Measurements from ENCODE around the gene DCST1. TPM values are rescaled to one million over a fixed set of nuclear protein-coding genes. Genes with fewer than 3 reads are reported as not detected.
"Not testable (repeated sequence)": the region's sequence is repeated elsewhere in the genome, so short reads cannot be mapped to it uniquely, and the experiment has no call there.

The DCST1 gene
- total RNA-seq, result not detected
- long read RNA-seq, result 0 reads

- no peak for DNase-seq (ENCODE audit: low spot score)
Observed at GRCh38 chr1:155033524-155033923, at the start of gene DCST1, which contains the start of gene DCST2. Gene DCST1 (plus strand): TSS chr1:155033824. CDS start chr1:155034037, 213 bp downstream. Gene DCST2 (minus strand): TSS chr1:155033781. CDS start chr1:155033701, 80 bp downstream.

GRCh38 chr1:154986736-154987135, 46.9 kb upstream of the DCST1 start:
- not testable (repeated sequence) for DNase-seq (ENCODE audit: low spot score)

GRCh38 chr1:154987326-154987725, 46.3 kb upstream of the DCST1 start:
- no peak for DNase-seq (ENCODE audit: low spot score)

- no peak for DNase-seq (ENCODE audit: low spot score)
Observed at GRCh38 chr1:154988058-154988954, 45.3 kb upstream of the DCST1 start.

- no peak for DNase-seq (ENCODE audit: low spot score)
Observed at GRCh38 chr1:154989195-154989860, 44.3 kb upstream of the DCST1 start.

- no peak for DNase-seq (ENCODE audit: low spot score)
Observed at GRCh38 chr1:154990276-154990675, 43.3 kb upstream of the DCST1 start.

GRCh38 chr1:154992721-154993571, 40.7 kb upstream of the DCST1 start:
- no peak for DNase-seq (ENCODE audit: low spot score)

- DNase-seq (ENCODE audit: low spot score), result no peak
Observed at GRCh38 chr1:154993572-154994268, 39.9 kb upstream of the DCST1 start, which contains the start of gene LENEP. Gene LENEP (plus strand): TSS chr1:154993586. CDS start chr1:154993608, 22 bp downstream.

- DNase-seq (ENCODE audit: low spot score), result no peak
Observed at GRCh38 chr1:154994269-154994587, 39.4 kb upstream of the DCST1 start.

- no peak for DNase-seq (ENCODE audit: low spot score)
Observed at GRCh38 chr1:154994591-154994990, 39.0 kb upstream of the DCST1 start.

- not testable (repeated sequence) for DNase-seq (ENCODE audit: low spot score)
Observed at GRCh38 chr1:154995301-154995983, 38.2 kb upstream of the DCST1 start.

GRCh38 chr1:154996966-154997701, 36.5 kb upstream of the DCST1 start:
- DNase-seq (ENCODE audit: low spot score), result no peak

GRCh38 chr1:154998201-154998780, 35.3 kb upstream of the DCST1 start:
- no peak for DNase-seq (ENCODE audit: low spot score)

GRCh38 chr1:154998818-154999570, 34.6 kb upstream of the DCST1 start:
- DNase-seq (ENCODE audit: low spot score), result no peak

- no peak for DNase-seq (ENCODE audit: low spot score)
Observed at GRCh38 chr1:154999571-155000410, 33.8 kb upstream of the DCST1 start.

GRCh38 chr1:155000411-155000725, 33.3 kb upstream of the DCST1 start:
- no peak for DNase-seq (ENCODE audit: low spot score)

GRCh38 chr1:155000726-155001424, 32.7 kb upstream of the DCST1 start:
- DNase-seq (ENCODE audit: low spot score), result peak; percentile 96
